Neural progenitor cell (in vitro differentiated cells): ENCODE data around the gene MAP2K5.

Experiments
- EZH2 ChIP-seq: fragments of 200-600 bp; sonication (generic); IDR thresholded peaks from 2 replicates; pipeline ENCODE4 v1.6.1; 2017; ENCODE audit warnings: antibody characterized with exemption, mild to moderate bottlenecking, moderate library complexity
- TF ChIP-seq, protein P1 (sequence below): fragments of 200-600 bp; sonication (generic); IDR thresholded peaks from 2 replicates; pipeline ENCODE4 v1.5.1; 2017; ENCODE audit warnings: antibody characterized with exemption, mild to moderate bottlenecking

DNA sequence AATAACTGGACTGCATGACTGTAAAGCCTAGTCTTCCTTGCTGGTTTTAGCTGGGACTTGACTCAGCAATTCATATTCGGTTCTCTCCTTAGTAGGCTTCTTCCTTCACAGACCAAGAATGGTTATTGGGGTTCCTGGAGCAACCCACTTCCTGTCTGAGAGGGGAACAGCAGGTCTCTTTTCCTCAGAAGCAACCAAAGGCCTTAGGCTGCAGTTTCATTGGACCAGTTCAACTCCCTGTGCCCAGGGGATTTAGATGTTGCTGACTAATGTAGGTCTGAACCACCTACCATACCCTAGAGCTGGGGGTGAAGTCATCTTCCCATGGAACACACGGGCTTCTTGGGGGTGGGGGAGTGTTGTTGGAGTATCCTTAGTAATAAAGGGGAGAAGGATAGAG lies 198.8 kb downstream of the MAP2K5 start:
- TF ChIP-seq, protein P1, sequence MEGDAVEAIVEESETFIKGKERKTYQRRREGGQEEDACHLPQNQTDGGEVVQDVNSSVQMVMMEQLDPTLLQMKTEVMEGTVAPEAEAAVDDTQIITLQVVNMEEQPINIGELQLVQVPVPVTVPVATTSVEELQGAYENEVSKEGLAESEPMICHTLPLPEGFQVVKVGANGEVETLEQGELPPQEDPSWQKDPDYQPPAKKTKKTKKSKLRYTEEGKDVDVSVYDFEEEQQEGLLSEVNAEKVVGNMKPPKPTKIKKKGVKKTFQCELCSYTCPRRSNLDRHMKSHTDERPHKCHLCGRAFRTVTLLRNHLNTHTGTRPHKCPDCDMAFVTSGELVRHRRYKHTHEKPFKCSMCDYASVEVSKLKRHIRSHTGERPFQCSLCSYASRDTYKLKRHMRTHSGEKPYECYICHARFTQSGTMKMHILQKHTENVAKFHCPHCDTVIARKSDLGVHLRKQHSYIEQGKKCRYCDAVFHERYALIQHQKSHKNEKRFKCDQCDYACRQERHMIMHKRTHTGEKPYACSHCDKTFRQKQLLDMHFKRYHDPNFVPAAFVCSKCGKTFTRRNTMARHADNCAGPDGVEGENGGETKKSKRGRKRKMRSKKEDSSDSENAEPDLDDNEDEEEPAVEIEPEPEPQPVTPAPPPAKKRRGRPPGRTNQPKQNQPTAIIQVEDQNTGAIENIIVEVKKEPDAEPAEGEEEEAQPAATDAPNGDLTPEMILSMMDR = no peak
- TF ChIP-seq EZH2 = no peak
